GM19035 (cell line): ENCODE measurements around the gene NOL3.
"Not testable (repeated sequence)": the region's sequence is repeated elsewhere in the genome, so short reads cannot be mapped to it uniquely, and the experiment has no call there.

Experiments used
- ATAC-seq: cut with Tn5 transposase; IDR thresholded peaks from one replicate; pipeline ENCODE4 v1.9.1; 2021; ENCODE audit not compliant: unreplicated experiment

The NOL3 gene

GRCh38 chr16:67170168-67170948 lies at the start of gene NOL3:
Gene NOL3, plus strand, starts transcription at chr16:67170538.
- peak; percentile 41 for ATAC-seq

DNA sequence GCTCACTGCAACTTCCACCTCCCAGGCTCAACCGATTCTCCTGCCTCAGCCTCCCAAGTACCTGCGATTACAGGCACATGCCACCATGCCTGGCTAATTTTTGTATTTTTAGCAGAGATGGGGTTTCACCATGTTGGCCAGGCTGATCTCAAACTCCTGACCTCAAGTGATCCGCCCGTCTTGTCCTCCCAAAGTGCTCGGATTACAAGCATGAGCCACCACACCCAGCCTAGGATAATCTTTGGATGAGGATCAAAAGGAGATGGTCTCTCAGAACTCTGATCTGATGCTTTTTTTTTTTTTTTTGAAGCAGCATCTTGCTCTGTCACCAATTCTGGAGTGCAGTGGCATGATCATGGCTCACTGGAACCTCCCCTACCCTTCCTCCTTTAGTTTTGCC lies 47.5 kb upstream of the NOL3 start:
- not testable (repeated sequence) for ATAC-seq

DNA sequence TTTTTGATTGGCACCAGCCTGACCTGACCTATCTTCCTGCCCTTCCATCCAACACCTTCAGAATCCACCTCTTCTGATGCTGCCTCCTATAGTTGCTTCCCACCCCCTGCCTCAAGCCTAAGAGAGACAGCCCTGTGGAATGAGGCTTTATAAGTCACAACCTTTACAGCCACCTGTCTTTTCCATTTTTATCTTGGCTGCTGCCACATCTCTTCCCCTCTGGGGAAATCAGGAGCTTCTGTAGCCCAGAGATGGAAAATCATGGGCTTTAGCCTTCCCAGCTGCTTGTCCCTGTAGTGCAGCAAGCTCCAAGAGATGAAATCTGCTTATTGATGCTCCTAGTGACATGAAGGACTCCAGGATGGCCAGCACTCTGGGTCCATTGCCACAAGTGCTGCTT lies 41.9 kb upstream of the NOL3 start:
- no peak for ATAC-seq

DNA sequence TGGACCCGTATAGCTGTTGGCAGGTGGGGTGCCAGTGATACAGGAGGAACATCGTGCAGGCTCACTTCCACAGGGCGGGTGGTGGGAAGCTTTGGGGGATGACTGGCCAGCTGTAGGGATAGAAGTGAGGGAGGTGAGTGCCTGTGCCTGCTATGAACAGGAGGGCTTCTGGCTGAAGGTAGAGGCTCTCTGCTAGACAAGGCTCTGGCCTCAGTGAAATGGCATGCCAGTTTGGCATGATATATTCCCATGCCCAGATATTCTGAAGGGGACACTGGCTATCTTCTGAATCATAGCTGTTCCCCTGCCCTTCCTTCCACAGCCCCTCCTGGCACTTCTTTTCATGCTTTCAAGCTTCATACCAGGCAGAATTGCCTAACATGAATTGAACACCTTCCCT lies 41.5 kb upstream of the NOL3 start:
- ATAC-seq = no peak

- no peak for ATAC-seq
Observed at GRCh38 chr16:67129422-67129821, 40.9 kb upstream of the NOL3 start.

DNA sequence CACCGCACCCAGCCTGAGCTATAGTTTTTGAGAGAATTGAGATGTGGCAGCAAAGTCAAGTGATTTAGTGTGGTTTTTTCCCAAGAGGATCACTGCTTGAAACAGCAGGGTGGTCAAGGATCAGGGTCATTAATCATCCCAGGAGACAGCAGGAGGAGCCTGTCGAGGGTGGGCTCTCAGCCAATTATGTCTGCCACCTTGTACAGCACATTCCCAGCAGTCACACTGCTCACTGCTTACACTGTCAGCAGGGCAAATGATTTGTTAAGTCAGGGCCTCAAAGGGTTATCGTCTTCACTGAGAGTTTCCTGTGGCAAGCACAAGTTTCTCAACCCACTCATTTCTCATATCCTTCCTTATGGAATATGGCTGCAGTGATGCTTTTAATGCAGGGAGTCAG lies 32.7 kb upstream of the NOL3 start:
- ATAC-seq = no peak

- ATAC-seq = no peak
Observed at GRCh38 chr16:67141391-67141790, 28.9 kb upstream of the NOL3 start.

- ATAC-seq = no peak
Observed at GRCh38 chr16:67142342-67142741, 28.0 kb upstream of the NOL3 start.

DNA sequence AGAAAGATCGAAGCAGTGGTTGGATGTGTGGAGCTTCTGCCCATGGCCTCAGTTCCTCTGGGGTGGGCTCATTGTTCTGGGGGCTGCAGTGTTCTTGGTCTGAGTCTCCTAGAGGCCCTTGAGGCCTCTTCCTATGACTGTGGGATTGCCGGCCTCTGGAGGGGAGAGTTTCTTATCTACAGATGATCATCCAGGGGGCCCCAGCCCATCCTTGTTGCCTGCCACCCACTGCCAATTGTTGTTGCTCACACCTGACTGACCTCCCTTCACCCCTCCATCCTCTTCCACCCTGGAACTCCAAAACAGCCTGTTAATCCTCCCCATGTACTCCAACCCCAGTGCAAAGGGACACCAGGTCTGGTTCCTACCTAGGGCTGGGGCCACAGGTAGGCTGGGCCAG lies 25.4 kb upstream of the NOL3 start:
- no peak for ATAC-seq

GRCh38 chr16:67145746-67146145 lies 24.6 kb upstream of the NOL3 start:
- ATAC-seq = no peak

DNA sequence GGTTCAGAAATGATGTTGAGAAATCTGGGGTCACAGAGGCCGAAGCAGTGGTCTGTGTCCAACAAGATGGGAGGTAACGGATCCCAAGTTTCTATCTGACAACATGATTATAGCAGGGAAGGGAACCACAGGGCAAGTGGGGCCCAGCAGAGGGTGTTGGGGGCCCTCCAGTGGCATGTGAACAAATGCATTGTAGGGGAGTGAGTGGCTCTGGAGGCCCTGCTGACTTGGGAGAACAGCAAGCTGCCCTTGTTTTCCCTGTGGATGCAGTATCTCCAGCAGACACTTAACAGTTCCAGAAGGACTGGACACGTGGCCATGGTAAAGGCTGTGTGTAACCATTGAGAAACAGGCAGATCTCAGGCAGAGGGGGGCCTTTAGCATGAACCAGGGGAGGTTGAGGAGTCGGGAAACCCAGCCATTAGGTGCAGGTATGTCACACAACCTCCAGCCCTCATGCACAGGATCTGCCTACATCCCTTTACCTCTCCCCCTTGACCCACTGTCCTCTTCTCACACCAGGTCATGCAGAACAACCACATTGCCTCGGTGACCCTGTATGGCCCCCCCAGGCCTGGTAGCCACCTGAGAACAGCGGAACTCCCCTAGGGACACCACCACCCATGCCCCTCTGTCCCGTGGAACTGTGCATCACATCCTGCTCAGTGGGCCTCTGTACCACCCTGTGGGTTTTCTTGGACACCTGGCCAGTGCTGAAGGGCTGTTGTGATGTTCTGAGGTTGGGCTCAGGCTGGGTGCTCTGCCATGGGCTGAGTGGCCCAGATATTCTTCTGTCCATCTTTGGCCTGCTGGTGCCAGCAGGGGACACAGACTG lies 23.6 kb upstream of the NOL3 start:
- ATAC-seq = no peak

DNA sequence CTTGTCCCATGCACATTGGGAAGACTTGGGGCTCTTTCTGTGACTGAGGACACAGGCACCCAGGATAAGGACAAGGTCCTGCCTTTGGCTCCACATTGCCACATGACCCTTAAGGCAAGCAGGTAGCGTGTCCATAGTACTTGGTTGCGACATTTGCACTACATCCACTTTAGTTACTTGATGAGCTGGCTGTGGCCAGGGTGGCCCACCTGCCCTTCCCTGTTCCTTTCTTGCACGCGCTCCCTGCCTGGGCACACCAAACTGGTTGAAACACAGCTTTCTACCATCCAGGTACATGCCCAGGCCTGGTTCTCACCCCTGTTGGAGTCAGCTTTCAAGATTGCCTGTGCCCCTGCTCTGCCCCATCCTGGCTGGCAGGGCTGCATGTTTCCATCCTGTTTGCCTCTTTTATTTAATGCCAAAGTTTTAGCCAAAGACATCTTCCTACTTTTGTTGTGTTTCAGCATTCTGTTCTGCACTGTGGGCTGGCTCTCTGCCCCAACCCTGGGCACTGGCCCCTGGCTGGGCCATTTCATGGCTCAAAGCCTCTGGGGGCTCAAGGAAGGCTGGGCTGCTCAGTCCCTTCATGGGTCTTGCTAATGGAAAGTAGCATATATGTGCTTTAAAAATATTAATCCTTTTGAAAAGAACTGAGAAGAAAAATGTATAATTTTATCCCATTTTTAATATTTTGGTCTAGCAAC lies 22.7 kb upstream of the NOL3 start:
- ATAC-seq = no peak

GRCh38 chr16:67148221-67148620 lies 22.1 kb upstream of the NOL3 start:
- ATAC-seq = no peak

DNA sequence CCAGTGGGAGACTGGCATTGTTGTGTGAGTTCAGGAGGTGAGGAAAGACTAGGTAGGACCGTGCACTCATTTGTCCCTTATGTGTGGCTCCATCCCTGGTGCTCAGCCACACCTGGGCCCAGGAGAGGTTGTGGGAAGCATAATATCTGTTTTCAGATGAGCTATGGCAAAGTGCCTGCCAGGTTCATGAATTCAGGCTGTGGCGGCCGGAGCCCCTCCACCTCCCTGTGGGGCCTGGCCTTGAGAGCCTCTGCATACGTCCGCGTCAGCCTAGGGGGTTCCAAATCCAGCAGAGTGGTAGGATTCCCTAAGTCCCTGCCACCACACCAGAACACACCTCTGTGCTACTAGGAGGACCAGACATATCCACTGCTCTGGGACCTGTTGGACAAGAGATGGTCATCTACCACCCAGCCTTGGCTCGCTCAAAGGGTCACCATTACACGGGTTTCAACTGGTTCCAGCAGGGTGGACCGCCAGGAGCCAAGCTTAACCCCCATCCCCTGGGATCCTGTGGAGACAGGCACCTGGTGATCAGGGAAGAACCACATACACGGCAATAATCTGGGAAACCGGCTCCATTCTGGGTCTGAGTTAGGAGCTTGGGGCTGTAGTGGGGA lies 21.6 kb upstream of the NOL3 start:
- no peak for ATAC-seq

GRCh38 chr16:67149276-67150046 lies 20.9 kb upstream of the NOL3 start:
- ATAC-seq = no peak

GRCh38 chr16:67150047-67150832 lies 20.1 kb upstream of the NOL3 start:
- no peak for ATAC-seq

- ATAC-seq = no peak
Observed at GRCh38 chr16:67150833-67151396, 19.4 kb upstream of the NOL3 start, which contains the start of gene B3GNT9. Gene B3GNT9, minus strand, starts transcription at chr16:67150998. Its CDS starts 513 bp downstream, at chr16:67150485.

GRCh38 chr16:67151431-67152097 lies 18.8 kb upstream of the NOL3 start:
- no peak for ATAC-seq
